ENCODE results near the gene PHTF2.

DNA sequence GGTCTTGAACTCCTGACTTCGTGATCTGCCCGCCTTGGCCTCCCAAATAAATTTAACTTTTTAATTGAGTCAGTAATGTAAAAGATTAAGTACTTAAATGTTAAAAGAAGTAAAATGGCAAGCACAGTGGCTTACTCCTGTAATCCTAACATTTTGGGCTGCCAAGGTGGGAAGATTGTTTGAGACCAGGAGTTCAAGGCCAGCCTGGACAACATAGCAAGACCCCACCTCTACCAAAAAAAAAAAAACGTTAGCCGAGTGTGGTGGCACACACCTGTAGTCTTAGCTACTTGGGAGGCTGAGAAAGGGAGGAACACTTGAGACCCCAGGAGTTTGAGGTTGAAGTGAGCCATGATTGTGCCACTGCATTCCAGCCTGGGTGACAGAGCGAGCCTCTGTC, 26.1 kb downstream of the PHTF2 start:
- TF ChIP-seq, protein P1, sequence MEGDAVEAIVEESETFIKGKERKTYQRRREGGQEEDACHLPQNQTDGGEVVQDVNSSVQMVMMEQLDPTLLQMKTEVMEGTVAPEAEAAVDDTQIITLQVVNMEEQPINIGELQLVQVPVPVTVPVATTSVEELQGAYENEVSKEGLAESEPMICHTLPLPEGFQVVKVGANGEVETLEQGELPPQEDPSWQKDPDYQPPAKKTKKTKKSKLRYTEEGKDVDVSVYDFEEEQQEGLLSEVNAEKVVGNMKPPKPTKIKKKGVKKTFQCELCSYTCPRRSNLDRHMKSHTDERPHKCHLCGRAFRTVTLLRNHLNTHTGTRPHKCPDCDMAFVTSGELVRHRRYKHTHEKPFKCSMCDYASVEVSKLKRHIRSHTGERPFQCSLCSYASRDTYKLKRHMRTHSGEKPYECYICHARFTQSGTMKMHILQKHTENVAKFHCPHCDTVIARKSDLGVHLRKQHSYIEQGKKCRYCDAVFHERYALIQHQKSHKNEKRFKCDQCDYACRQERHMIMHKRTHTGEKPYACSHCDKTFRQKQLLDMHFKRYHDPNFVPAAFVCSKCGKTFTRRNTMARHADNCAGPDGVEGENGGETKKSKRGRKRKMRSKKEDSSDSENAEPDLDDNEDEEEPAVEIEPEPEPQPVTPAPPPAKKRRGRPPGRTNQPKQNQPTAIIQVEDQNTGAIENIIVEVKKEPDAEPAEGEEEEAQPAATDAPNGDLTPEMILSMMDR (conservative IDR thresholded peaks at IDR 0.05) = no peak
- TF ChIP-seq ZFX (IDR thresholded peaks at IDR 0.05) = no peak

All from C4-2B (cell line).